Mammary epithelial cell (primary cell): Measurements from ENCODE around the gene CFAP161.

ENCODE experiments used
- CTCF ChIP-seq, 2 donors: IDR thresholded peaks in 1 of 2; conservative IDR thresholded peaks in 1 of 2; 2 replicates each; pipeline ENCODE4 v1.5.1; 2011 to 2012; ENCODE audit warnings: inconsistent platforms in 2 of 2, low read length in 2 of 2, mild to moderate bottlenecking in 2 of 2, control low read depth in 1 of 2, low read depth in 1 of 2; ENCODE audit not compliant: insufficient read depth in 1 of 2; ENCODE audit errors: extremely low read depth in 1 of 2
- EZH2 ChIP-seq: IDR thresholded peaks from 2 replicates; pipeline ENCODE4 v1.6.1; 2012; ENCODE audit warnings: low read length, inconsistent platforms, borderline replicate concordance

GRCh38 chr15:81178365-81178764, 44.3 kb downstream of the CFAP161 start:
- no peak for TF ChIP-seq CTCF (conservative IDR thresholded peaks at IDR 0.05 in 1 of 2, IDR thresholded peaks at IDR 0.05 in 1 of 2; ENCODE audit: extremely low read depth in 1 of 2, insufficient read depth in 1 of 2, low read depth in 1 of 2, low read length in 2 of 2)
- no peak for TF ChIP-seq EZH2
